Activated CD4-positive, CD25-positive, alpha-beta regulatory T cell (primary cell): ENCODE measurements around the gene PTGES.
A peak's percentile ranks its signal among the peaks of the same experiment; 100 is the strongest.
"Not testable (repeated sequence)": the region's sequence is repeated elsewhere in the genome, so short reads cannot be mapped to it uniquely, and the experiment has no call there.

ENCODE experiments used
- DNase-seq, 4 experiments: peaks; one replicate each; lab custom pipeline; 2025; lab: John Stamatoyannopoulos, UW

PTGES gene, protein sequence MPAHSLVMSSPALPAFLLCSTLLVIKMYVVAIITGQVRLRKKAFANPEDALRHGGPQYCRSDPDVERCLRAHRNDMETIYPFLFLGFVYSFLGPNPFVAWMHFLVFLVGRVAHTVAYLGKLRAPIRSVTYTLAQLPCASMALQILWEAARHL

GRCh38 chr9:129752900-129753729, at the start of gene PTGES:
TSS of gene PTGES (minus strand) at chr9:129753042. CDS start at chr9:129753012, 30 bp downstream.
- DNase-seq: peak in 2 of 4 experiments; percentile 11 to 16

- no peak for DNase-seq
Observed at GRCh38 chr9:129801504-129801903, 48.7 kb upstream of the PTGES start.

DNA sequence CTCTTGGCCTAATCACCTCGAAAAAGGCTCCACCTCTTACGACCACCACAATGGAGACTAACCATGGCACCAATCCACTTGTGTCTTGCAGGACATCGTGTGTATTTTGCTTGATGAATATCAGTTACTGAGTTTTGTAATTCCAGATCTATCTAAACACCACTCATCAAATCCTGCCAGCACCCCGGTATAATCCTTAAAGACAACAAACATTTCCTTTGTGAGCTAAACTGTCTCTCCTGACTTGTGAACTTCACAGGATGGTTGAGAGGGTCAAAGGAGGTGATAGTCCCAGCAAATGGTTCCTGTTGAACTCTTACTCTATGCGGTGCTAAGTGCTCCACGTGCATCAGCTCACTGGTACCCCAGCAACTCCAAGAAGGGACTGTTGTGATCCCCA, 46.1 kb upstream of the PTGES start:
- DNase-seq: no peak

DNA sequence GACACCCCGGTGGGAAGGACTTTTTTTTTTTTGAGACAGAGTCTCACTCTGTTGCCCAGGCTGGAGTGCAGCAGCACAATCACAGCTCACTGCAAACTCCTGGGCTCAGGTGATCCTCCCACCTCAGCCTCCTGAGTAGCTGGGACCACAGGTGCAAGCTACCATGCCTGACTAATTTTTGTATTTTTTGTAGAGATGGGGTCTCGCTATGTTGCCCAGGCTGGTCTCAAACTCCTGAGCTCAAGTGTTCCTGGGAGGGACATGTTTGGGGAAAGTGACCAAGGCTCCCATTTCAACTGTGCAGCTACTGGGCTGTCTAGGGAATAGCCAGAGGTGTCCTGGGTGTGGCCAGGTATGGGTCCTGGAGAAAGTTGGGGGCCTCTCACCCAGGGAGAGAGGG, 43.2 kb upstream of the PTGES start:
- not testable (repeated sequence) for DNase-seq

- DNase-seq: no peak
Observed at GRCh38 chr9:129794549-129794948, 41.7 kb upstream of the PTGES start.

GRCh38 chr9:129786481-129786880, 33.6 kb upstream of the PTGES start:
- no peak for DNase-seq

- no peak for DNase-seq
Observed at GRCh38 chr9:129785866-129786265, 33.0 kb upstream of the PTGES start.

GRCh38 chr9:129784970-129785369, 32.1 kb upstream of the PTGES start:
- not testable (repeated sequence) for DNase-seq

DNA sequence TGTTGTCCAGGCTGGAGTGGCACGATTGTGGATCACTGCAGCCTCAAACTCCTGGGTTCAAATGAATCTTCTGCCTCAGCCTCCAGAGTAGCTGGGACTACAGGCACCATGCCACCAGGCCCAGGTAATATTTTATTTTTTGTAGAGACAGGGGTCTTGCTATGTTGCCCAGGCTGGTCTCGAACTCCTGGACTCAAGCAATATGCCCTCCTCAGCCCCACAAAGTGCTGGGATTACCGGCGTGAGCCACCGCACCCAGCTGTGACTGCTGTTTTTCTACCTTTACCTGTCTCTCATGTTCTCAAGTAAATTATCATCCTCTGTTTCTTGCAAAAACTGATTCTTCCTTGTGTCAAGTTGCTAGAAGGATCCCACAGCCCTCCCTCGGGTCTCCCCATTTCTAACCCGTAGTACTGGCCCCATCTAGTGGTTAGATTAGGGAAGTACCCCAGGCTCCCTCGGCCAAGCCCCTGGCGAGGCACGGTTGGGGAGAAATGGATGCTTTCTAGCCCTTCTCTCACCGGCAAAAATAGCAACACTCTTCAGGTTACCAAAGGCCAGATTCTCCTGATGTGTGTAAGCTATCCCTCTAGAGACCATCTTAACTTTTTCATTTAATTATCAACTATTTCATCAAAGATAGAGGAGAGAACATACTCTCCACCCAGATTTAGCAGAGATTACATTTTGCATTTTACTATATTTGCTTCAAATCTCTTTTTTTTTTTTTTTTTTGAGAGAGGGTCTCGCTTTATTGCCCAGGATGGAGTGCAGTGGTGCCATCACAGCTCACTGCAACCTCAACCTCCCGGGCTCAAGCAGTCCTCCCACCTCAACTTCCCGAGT, 30.9 kb upstream of the PTGES start:
- DNase-seq: peak; percentile 29 to 52 (median 44)

DNA sequence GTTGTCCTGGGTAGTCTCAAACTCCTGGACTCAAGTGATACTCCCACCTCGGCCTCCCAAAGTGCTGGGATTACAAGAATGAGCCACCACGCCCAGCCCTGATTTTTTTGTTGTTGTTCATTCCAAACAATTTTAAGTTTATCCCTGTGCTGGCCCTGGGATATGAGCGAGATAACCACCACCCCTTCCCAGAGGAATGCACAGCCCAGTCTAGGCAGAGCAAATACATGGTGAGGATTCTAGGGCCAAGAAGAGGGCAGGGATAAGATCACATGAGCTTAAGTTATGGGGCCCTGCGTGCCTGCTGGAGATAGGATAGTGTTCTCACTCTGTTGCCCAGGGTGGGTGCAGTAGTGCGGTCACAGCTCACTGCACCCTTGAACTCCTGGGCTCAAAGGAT, 29.1 kb upstream of the PTGES start:
- DNase-seq: no peak

GRCh38 chr9:129781131-129781530, 28.3 kb upstream of the PTGES start:
- no peak for DNase-seq

DNA sequence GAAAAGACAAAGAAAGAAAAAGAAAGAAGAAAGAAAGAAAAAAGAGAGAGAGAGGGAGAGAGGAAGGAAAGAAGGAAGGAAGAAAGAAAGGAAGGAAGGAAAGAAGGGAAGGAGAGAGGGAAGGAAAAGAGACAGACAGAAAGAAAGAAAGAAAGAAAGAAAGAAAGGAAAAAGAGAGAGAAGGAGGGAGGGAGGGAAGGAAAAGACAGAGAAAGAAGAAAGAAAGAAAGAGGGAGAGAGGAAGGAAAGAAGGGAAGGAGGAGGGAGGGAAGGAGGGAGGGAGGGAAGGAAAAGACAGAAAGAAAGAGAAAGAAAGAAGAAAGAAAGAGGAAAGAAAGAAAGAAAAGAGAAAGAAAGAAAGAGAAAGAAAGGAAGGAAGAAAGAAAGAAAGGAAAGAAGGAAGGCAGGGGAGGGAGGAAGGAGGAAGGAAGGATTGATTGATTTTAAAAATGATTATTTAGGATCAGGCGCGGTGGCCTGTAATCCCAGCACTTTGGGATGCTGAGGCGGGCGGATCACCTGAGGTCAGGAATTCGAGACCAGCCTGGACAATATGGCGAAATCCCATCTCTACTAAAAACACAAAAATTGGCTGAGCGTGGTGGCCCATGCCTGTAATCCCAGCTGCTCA, 26.8 kb upstream of the PTGES start:
- DNase-seq: no peak

GRCh38 chr9:129778469-129778868, 25.6 kb upstream of the PTGES start:
- no peak for DNase-seq

DNA sequence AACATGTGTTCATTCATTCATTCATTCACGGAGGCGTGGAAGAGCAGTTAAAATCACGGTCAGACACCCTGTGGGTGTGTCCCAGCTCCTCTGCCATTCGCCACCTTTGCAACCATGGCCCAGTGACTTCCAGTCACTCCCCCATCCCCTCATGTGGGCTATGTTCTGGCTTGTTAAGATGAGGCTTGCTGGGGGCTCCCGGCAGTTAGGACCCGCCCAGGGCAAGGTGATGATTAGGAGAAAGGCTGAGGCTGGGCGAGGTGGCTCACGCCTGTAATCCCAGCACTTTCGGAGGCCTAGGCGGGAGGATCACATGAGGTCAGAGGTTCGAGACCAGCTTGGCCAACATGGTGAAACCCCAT, 24.9 kb upstream of the PTGES start:
- no peak for DNase-seq

DNA sequence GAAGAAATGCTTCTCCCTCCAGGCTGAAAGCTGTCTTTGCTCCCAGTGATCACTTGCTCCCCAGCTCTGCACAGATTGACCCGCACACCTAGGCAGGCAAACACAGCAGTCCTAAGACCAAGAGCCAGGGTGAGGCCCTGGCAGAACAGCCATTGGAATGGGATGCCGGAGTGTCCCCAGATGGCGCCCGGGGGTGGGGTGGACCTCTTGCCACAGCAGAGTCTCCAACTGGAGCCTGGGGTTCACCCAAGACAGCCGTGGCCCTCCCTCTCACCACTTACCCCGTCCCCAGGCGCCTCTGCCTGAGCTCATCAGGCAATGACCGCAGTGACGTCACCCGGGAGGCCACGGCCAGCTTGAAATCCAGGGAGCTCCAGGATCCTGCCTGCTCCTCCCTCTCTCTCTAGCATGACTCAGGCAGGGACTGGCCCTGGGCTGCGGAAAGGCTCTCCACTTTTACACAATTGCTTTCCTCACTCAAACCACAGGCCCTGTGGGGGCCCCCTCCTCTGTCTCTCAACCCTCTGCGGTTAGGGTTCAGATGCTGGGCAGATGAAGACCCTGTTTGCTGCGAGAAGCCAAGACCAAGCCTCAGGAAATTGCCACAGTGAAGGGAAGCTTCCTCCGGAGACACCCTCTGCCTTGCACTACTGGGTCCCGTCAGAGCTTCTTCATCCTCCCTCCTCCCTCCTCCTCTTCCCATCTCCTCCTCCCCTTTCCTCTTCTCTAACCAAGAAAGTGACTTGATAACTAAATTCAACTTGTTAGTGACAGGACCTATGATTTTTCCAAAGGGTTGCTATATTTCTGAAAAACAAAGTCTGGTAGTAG, 24.3 kb upstream of the PTGES start:
- DNase-seq: peak in 1 of 4 experiments; percentile 23

DNA sequence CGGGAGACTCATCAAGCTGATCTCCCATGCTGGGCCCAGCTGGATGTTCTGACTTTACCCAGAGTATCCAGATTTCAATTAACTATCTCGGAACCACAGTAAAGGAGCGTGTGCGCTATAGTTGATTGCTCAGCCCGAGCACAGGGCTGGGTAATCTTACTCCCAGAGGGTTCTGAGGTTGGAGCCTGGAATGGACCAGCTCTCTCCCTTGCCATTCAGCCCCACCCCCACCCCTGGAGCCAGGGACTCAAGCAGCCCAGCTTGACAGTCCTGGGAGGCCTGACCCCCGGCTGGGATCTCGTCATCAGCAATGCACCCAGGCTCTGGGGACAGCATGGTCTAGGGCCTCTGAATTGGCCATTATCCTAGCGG, 23.7 kb upstream of the PTGES start:
- DNase-seq: no peak

GRCh38 chr9:129776096-129776495, 23.3 kb upstream of the PTGES start:
- not testable (repeated sequence) for DNase-seq

GRCh38 chr9:129775448-129775798, 22.6 kb upstream of the PTGES start:
- DNase-seq: no peak

GRCh38 chr9:129774791-129775447, 22.1 kb upstream of the PTGES start:
- DNase-seq: no peak

- DNase-seq: no peak
Observed at GRCh38 chr9:129773262-129774048, 20.6 kb upstream of the PTGES start.
